Liver (tissue), 9 donors: ENCODE results near the gene DUS1L. TPM values are rescaled to one million over a fixed set of nuclear protein-coding genes. Genes with fewer than 3 reads are reported as not detected.

Source experiments
- DNase-seq: peaks from one replicate; pipeline ENCODE4 v3.0.0-alpha.2; 2017; ENCODE audit warnings: low spot score
- H3K27ac ChIP-seq, 2 donors: one replicate each; pipeline ENCODE4 v1.7.0; 2013; ENCODE audit warnings: inconsistent platforms in 2 of 2, low read length in 2 of 2, control low read depth in 1 of 2, low read depth in 1 of 2, mild to moderate bottlenecking in 1 of 2
- H3K27me3 ChIP-seq, 4 donors: one replicate each; pipeline versions ENCODE4 v1.6.1 to v1.7.0; 2013; ENCODE audit warnings: low read length in 3 of 4, inconsistent platforms in 1 of 4, mild to moderate bottlenecking in 1 of 4, moderate library complexity in 1 of 4; ENCODE audit not compliant: control insufficient read depth in 4 of 4, insufficient read depth in 4 of 4
- H3K36me3 ChIP-seq, 4 donors: one replicate each; pipeline versions ENCODE4 v1.6.1 to v1.7.0; 2013; ENCODE audit warnings: low read length in 3 of 4, mild to moderate bottlenecking in 3 of 4, low read depth in 1 of 4, moderate library complexity in 1 of 4; ENCODE audit not compliant: control insufficient read depth in 4 of 4, insufficient read depth in 3 of 4
- H3K4me1 ChIP-seq, 4 donors: one replicate each; pipeline versions ENCODE4 v1.6.1 to v1.7.0; 2013; ENCODE audit warnings: low read length in 3 of 4, mild to moderate bottlenecking in 3 of 4, moderate library complexity in 1 of 4; ENCODE audit not compliant: control insufficient read depth in 4 of 4, insufficient read depth in 4 of 4
- H3K4me3 ChIP-seq, 3 donors: one replicate each; pipeline versions ENCODE4 v1.6.1 to v1.7.0; 2013; ENCODE audit warnings: low read length in 3 of 3, control low read depth in 1 of 3, low read depth in 1 of 3, mild to moderate bottlenecking in 1 of 3
- H3K9ac ChIP-seq, 2 donors: one replicate each; pipeline ENCODE4 v1.7.0; 2013; ENCODE audit warnings: low read length in 2 of 2, mild to moderate bottlenecking in 2 of 2, moderate library complexity in 2 of 2, control low read depth in 1 of 2, low read depth in 1 of 2
- H3K9me3 ChIP-seq, 4 donors: one replicate each; pipeline versions ENCODE4 v1.6.1 to v1.7.0; 2013; ENCODE audit warnings: low read length in 3 of 4; ENCODE audit not compliant: control insufficient read depth in 4 of 4
- EGR1 ChIP-seq, 2 donors: IDR thresholded peaks; 2 replicates each; pipeline ENCODE4 v1.6.1; 2016 to 2018; ENCODE audit warnings: antibody characterized with exemption in 2 of 2, low read depth in 2 of 2
- FOXA2 ChIP-seq: IDR thresholded peaks from 2 replicates; pipeline ENCODE4 v1.6.1; 2016; ENCODE audit warnings: antibody characterized with exemption
- GABPA ChIP-seq, 2 donors: IDR thresholded peaks in 1 of 2; conservative IDR thresholded peaks in 1 of 2; 2 replicates each; pipeline ENCODE4 v1.6.1; 2016; ENCODE audit warnings: antibody characterized with exemption in 2 of 2, mild to moderate bottlenecking in 1 of 2, moderate library complexity in 1 of 2
- HNF4A ChIP-seq, 2 donors: conservative IDR thresholded peaks; 2 replicates each; pipeline ENCODE4 v1.6.1; 2016; ENCODE audit warnings: antibody characterized with exemption in 2 of 2, mild to moderate bottlenecking in 2 of 2
- HNF4G ChIP-seq: IDR thresholded peaks from 2 replicates; pipeline ENCODE4 v1.6.1; 2016; ENCODE audit warnings: antibody characterized with exemption
- JUND ChIP-seq, 2 donors: IDR thresholded peaks; 2 replicates each; pipeline ENCODE4 v1.6.1; 2016; ENCODE audit warnings: antibody characterized with exemption in 2 of 2
- MAX ChIP-seq: IDR thresholded peaks from 2 replicates; pipeline ENCODE4 v1.6.1; 2016; ENCODE audit warnings: antibody characterized with exemption
- NR2F2 ChIP-seq: IDR thresholded peaks from 2 replicates; pipeline ENCODE4 v1.6.1; 2016; ENCODE audit warnings: antibody characterized with exemption
- RXRA ChIP-seq, 2 donors: IDR thresholded peaks; 2 replicates each; pipeline ENCODE4 v1.6.1; 2017 to 2018; ENCODE audit warnings: antibody characterized with exemption in 2 of 2, mild to moderate bottlenecking in 1 of 2
- SP1 ChIP-seq: IDR thresholded peaks from 2 replicates; pipeline ENCODE4 v1.6.1; 2018; ENCODE audit warnings: antibody characterized with exemption, mild to moderate bottlenecking
- YY1 ChIP-seq: IDR thresholded peaks from 2 replicates; pipeline ENCODE4 v1.6.1; 2016; ENCODE audit warnings: antibody characterized with exemption, mild to moderate bottlenecking
- WGBS: extraction: QIAGEN DNeasy Blood & Tissue Kit; methylation state at CpG from one replicate; pipeline ENCODE4 v1.1.7; 2013; 5-methylcytosine and 5-hydroxymethylcytosine counted together
- polyA plus RNA-seq, 2 donors: library from polyadenylated mRNA; stranded (reverse) in 1 of 2; unstranded in 1 of 2; fragments of 200-250 nt in 1 of 2; fragments of >200 nt in 1 of 2; fragmentation: Nextera tagmentation in 1 of 2; extraction: Ambion mirVana in 1 of 2; gene quantifications; one replicate each; pipeline versions ENCODE4 v1.2.1 to v1.2.3, GENCODE V29; 2013 to 2015
- total RNA-seq, 2 donors: library from RNA; depleted of rRNA; stranded (reverse); fragments of >200 nt; gene quantifications; one replicate each; pipeline ENCODE4 v1.2.3, GENCODE V29; 2014
- TF ChIP-seq, protein P1 (sequence below): IDR thresholded peaks from 2 replicates; pipeline ENCODE4 v1.6.1; 2016; ENCODE audit warnings: antibody characterized with exemption
- TF ChIP-seq, protein P2 (sequence below): fragments of 150-350 bp; IDR thresholded peaks from 2 replicates; pipeline ENCODE4 v1.5.1; 2017; ENCODE audit warnings: improper control_type of control experiment, low read depth, low read length; ENCODE audit not compliant: missing input control
- donor health status: healthy.
- donor health status: healthy.
- donor health status: healthy.
- donor health status: healthy.
- donor health status: healthy.

DUS1L gene
- total and polyA plus RNA-seq, 4 donors: 40.6 to 74.7 (median 53.3) TPM

DNA sequence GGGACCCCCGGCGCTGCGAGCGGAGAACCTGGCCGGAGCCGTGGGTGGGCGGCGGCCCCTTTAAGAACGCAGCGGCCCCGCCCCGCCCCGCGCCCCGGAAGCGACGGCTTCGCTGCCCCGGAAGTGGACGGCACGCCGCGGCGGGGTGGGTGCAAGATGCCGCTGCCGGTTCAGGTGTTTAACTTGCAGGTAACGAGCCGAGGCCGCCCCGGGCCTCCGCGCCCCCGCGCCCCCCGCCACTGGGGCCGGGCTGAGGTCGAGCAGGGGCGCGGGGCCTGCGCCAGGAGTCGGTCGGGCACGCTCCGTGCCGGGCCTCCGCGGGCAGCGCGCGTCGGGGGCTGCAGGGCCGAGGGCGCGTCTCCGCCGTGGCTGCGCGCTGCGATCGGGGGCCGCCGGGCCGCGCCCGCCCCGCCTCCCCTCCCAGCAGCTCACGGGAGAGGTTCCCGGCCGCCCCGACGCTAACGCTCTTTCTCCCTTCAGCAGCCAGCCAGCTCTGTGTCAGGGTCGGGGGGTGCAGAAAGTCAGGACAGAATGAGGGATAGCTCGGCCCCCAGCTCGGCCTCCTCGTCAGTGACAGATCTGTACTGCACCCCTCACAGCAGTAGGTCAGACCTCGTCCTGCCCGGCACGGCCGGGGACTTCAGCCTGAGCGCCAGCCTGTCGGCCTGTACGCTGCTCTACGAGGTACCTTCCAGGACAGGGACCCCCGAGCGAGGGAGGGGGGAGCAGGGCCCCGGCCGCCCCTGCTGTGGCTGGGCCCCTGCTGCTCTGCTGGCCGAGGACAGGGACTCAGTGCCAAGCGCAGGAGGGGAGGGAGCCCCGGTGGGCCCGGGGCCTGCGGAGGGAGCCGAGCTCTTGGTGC lies 13.6 kb downstream of the DUS1L start, which contains the start of the genes GPS1 and RFNG:
Gene GPS1, plus strand, starts transcription at position 123 of the 862 bp plus-strand sequence. Its CDS starts 34 bp downstream, at position 157.
Gene RFNG, minus strand, starts transcription at position 36 of the 862 bp plus-strand sequence. CDS start 45 bp downstream, outside the sequence.
- H3K4me1 ChIP-seq: peaks cover 23 to 63% (median 53%) of the 10 kb centered on the region in 4 donors
- peak within 1 kb of the TSS in 1 of 2 donors; percentile 49 for H3K9ac ChIP-seq
- peak within 1 kb of the TSS; percentile 82 to 94 (median 91) for H3K4me3 ChIP-seq
- no peaks in the 10 kb centered on the region for H3K9me3 ChIP-seq
- under 1% methylated on average over 94 of the region's 94 CpGs for WGBS
- TF ChIP-seq MAX (no peak), HNF4A (conservative IDR thresholded peaks at IDR 0.05) (no peak), EGR1 (IDR thresholded peaks at IDR 0.05; ENCODE audit: low read depth in 2 of 2) (no peak), GABPA (IDR thresholded peaks at IDR 0.05 in 1 of 2, conservative IDR thresholded peaks at IDR 0.05 in 1 of 2) (peak; percentile 63 to 88), RXRA (IDR thresholded peaks at IDR 0.05) (no peak)
- no peaks in the 10 kb centered on the region for H3K27me3 ChIP-seq
- peak within 1 kb of the TSS; percentile 34 to 60 for H3K27ac ChIP-seq
- peaks cover 4 to 22% (median 13%) of the 10 kb centered on the region in 4 donors for H3K36me3 ChIP-seq
- peak; percentile 85 for DNase-seq

GRCh38 chr17:82050761-82051641 lies 14.6 kb downstream of the DUS1L start:
- Histone ChIP-seq H3K36me3 (peaks cover 4 to 13% (median 9%) of the 10 kb centered on the region in 4 donors), H3K4me1 (peaks cover 23 to 71% (median 58%) of the 10 kb centered on the region in 4 donors), H3K9ac (peak overlapping the region in 1 of 2 donors; percentile 49), H3K27me3 (no peaks in the 10 kb centered on the region), H3K27ac (peak overlapping the region; percentile 34 to 60), H3K4me3 (peak overlapping the region; percentile 45 to 94 (median 58)), H3K9me3 (no peaks in the 10 kb centered on the region)
- WGBS: 10% methylated on average over 79 of the region's 79 CpGs
- DNase-seq: no peak
- TF ChIP-seq EGR1 (IDR thresholded peaks at IDR 0.05; ENCODE audit: low read depth in 2 of 2) (no peak), GABPA (IDR thresholded peaks at IDR 0.05 in 1 of 2, conservative IDR thresholded peaks at IDR 0.05 in 1 of 2) (peak in 1 of 2 donors; percentile 11)

- no peaks in the 10 kb centered on the region for H3K9me3 ChIP-seq
- no peak for DNase-seq
- H3K27me3 ChIP-seq: no peaks in the 10 kb centered on the region
- TF ChIP-seq, protein P1, sequence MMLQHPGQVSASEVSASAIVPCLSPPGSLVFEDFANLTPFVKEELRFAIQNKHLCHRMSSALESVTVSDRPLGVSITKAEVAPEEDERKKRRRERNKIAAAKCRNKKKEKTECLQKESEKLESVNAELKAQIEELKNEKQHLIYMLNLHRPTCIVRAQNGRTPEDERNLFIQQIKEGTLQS: no peak
- no peak for TF ChIP-seq SP1
- TF ChIP-seq FOXA2: no peak
- no peak for TF ChIP-seq YY1
- no peak for TF ChIP-seq GABPA (IDR thresholded peaks at IDR 0.05 in 1 of 2, conservative IDR thresholded peaks at IDR 0.05 in 1 of 2)
- TF ChIP-seq, protein P2, sequence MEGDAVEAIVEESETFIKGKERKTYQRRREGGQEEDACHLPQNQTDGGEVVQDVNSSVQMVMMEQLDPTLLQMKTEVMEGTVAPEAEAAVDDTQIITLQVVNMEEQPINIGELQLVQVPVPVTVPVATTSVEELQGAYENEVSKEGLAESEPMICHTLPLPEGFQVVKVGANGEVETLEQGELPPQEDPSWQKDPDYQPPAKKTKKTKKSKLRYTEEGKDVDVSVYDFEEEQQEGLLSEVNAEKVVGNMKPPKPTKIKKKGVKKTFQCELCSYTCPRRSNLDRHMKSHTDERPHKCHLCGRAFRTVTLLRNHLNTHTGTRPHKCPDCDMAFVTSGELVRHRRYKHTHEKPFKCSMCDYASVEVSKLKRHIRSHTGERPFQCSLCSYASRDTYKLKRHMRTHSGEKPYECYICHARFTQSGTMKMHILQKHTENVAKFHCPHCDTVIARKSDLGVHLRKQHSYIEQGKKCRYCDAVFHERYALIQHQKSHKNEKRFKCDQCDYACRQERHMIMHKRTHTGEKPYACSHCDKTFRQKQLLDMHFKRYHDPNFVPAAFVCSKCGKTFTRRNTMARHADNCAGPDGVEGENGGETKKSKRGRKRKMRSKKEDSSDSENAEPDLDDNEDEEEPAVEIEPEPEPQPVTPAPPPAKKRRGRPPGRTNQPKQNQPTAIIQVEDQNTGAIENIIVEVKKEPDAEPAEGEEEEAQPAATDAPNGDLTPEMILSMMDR: no peak
- no peak for TF ChIP-seq EGR1 (IDR thresholded peaks at IDR 0.05; ENCODE audit: low read depth in 2 of 2)
- TF ChIP-seq NR2F2: no peak
- TF ChIP-seq JUND (IDR thresholded peaks at IDR 0.05): no peak
- TF ChIP-seq HNF4G: no peak
- peaks cover 23 to 73% (median 59%) of the 10 kb centered on the region in 4 donors for H3K4me1 ChIP-seq
- H3K4me3 ChIP-seq: peak overlapping the region in 2 of 3 donors; percentile 58 to 94
- WGBS: 86% methylated on average over 28 of the region's 28 CpGs
- H3K27ac ChIP-seq: no peak overlapping the region
- no peak overlapping the region for H3K9ac ChIP-seq
- peaks cover 4 to 11% (median 6%) of the 10 kb centered on the region in 4 donors for H3K36me3 ChIP-seq
These were observed 15.3 kb downstream of the DUS1L start for GRCh38 chr17:82050152-82050760.
